ENCODE data around the gene RALGAPA1.
"Not testable (repeated sequence)": the region's sequence is repeated elsewhere in the genome, so short reads cannot be mapped to it uniquely, and the experiment has no call there.

RALGAPA1 gene

DNA sequence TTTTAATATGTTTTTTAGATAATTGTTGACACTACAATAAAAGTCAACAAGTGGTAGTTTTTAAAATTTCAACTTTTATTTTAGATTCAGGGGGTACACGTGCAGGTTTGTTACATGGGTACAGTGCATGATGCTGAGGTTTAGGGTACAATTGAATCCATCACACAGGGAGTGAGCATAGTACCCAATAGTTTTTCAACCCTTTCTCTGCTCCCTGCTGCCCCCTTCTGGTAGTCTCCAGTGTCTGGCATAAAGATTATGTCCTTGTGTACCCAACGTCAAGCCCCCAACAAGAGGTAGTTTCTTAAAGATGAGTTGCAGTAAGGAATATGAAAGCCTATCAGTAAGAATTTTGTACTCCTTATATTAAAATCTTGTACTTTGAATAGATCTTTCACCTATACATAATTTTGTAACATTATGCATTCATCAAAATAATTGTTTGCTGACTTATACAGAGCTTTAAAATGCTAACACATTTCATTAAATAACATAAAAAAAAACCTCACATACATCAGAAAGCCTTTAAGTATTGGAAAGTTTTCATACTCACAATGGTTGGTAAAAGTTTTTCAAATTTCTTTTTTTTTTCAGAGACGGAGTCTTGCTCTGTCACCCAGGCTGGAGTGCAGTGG, 5.4 kb upstream of the RALGAPA1 start:
- Histone ChIP-seq H3K36me3 (ENCODE audit: control insufficient read depth, insufficient read depth, low read length) (no peaks in the 10 kb centered on the region), H3K27ac (ENCODE audit: low read depth, low read length) (no peak overlapping the region), H3K9ac (ENCODE audit: low read length) (no peak overlapping the region), H3K4me3 (ENCODE audit: low read length) (no peak overlapping the region), H3K4me1 (ENCODE audit: control insufficient read depth, insufficient read depth, low read length) (no peaks in the 10 kb centered on the region), H3K27me3 (ENCODE audit: control insufficient read depth, insufficient read depth, low read length) (no peaks in the 10 kb centered on the region)

DNA sequence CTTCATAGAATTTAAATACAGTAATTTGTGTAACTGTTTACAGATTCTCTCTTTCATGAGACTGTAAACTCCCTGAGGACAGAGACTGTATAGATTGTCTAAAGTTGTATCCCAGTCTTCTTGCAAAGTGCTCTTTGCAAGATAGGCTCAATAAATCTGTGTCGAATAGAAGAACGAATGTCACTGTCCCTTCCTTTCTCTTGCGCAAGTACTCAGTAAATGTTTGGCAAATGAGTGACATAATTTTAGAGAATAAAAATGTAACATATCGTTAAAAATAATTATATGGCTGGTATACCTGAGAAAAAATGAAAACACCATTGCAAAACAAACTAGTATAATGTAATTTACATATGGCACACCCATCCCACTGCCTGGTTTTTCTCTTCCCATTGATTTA, 1.9 kb upstream of the RALGAPA1 start:
- Histone ChIP-seq H3K27ac (ENCODE audit: low read depth, low read length) (no peak overlapping the region), H3K4me3 (ENCODE audit: low read length) (no peak overlapping the region), H3K9ac (ENCODE audit: low read length) (no peak overlapping the region), H3K27me3 (ENCODE audit: control insufficient read depth, insufficient read depth, low read length) (no peaks in the 10 kb centered on the region), H3K36me3 (ENCODE audit: control insufficient read depth, insufficient read depth, low read length) (no peaks in the 10 kb centered on the region), H3K4me1 (ENCODE audit: control insufficient read depth, insufficient read depth, low read length) (peaks cover 10% of the 10 kb centered on the region)

DNA sequence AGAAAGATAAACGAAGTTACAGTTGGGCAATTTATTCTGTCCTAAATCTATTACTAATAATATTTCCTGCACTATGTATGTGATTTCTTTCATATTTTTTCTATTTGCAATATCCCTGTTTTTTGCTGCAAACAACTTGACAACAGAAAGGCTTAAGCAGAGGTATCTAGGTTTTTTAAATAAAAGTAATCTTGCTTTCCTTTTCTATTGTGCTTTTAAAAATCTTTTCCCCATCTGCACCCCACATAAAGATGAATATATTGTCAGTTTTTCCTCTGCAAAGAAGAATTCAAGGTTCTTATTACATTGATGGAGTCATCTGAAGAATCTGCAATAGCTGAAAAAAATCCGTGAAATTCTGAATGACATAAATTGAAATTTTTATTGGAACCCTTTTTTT, 502 bp upstream of the RALGAPA1 start:
- H3K9ac ChIP-seq (ENCODE audit: low read length) = no peak overlapping the region
- H3K27ac ChIP-seq (ENCODE audit: low read depth, low read length) = peak overlapping the region; percentile 86
- no peaks in the 10 kb centered on the region for H3K27me3 ChIP-seq (ENCODE audit: control insufficient read depth, insufficient read depth, low read length)
- H3K4me3 ChIP-seq (ENCODE audit: low read length) = no peak overlapping the region
- no peaks in the 10 kb centered on the region for H3K36me3 ChIP-seq (ENCODE audit: control insufficient read depth, insufficient read depth, low read length)
- H3K4me1 ChIP-seq (ENCODE audit: control insufficient read depth, insufficient read depth, low read length) = peaks cover 10% of the 10 kb centered on the region

DNA sequence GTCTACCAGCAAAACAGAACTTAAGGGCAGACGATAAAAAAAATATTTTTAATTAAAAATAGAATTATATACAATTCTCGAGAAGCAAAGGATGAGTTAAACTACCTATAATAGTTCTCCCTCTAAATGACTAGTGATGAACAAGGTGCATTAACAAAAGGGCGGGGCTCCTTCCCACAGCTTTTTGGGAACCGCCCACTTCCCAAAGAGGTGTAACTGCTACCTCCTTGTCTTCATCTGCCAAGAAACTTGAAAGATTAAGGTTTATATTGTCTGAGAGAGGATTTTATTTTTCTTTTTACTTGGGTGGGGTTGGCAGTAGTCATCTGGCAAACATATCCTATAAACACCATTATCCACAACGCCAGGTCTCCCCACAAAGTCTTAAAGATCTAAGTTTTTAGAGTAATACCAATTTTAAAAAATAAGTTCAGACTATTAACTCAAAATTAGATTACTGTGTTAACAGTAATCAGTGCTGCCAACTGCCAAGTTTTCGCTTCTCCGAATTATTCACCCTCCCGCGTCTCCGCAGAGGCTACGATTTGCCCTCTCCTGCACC, 938 bp downstream of the RALGAPA1 start:
- Histone ChIP-seq H3K36me3 (ENCODE audit: control insufficient read depth, insufficient read depth, low read length) (no peaks in the 10 kb centered on the region), H3K27ac (ENCODE audit: low read depth, low read length) (peak overlapping the region; percentile 86), H3K4me3 (ENCODE audit: low read length) (peak overlapping the region; percentile 93), H3K27me3 (ENCODE audit: control insufficient read depth, insufficient read depth, low read length) (no peaks in the 10 kb centered on the region), H3K4me1 (ENCODE audit: control insufficient read depth, insufficient read depth, low read length) (peaks cover 10% of the 10 kb centered on the region), H3K9ac (ENCODE audit: low read length) (peak overlapping the region; percentile 86)

DNA sequence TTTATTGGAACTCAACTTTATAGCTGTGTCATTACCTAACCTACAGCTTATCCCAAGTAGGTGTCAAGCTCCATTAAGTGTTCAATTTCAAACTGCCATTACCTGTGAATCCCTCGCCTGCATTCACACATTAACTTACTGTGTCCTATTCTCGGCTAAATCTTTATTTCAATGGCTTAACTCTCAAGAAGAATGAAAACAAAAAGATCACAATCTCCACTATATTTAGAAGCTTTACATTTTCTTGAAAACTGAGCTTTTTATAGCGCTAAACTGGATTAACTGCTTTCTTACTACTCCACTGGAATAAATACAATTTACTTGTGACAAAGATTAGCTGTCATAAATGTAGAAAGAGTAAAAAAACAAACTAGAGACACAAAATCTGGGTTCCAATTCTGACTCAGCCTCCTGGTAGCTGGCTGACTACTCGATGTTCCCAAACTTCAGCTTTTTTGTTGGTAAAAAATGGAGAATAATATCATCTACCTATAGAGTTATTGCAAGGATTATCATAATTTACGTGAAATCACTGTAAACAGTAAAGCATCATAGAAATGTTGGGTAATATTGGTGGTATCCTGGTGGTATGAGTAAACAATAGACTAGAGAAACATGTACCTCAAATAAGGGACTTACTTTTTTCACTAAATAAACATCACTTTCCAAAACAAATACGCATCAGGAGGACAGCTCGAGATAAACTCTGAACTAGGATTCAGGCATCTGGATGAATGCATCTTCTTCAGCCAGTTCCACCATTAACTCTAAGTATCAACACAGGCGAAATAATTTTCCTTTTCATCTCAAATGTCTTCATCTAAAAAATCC, 1.7 kb downstream of the RALGAPA1 start:
- Histone ChIP-seq H3K36me3 (ENCODE audit: control insufficient read depth, insufficient read depth, low read length) (no peaks in the 10 kb centered on the region), H3K27me3 (ENCODE audit: control insufficient read depth, insufficient read depth, low read length) (no peaks in the 10 kb centered on the region), H3K9ac (ENCODE audit: low read length) (no peak overlapping the region), H3K27ac (ENCODE audit: low read depth, low read length) (no peak overlapping the region), H3K4me1 (ENCODE audit: control insufficient read depth, insufficient read depth, low read length) (peaks cover 10% of the 10 kb centered on the region), H3K4me3 (ENCODE audit: low read length) (peak overlapping the region; percentile 41)

DNA sequence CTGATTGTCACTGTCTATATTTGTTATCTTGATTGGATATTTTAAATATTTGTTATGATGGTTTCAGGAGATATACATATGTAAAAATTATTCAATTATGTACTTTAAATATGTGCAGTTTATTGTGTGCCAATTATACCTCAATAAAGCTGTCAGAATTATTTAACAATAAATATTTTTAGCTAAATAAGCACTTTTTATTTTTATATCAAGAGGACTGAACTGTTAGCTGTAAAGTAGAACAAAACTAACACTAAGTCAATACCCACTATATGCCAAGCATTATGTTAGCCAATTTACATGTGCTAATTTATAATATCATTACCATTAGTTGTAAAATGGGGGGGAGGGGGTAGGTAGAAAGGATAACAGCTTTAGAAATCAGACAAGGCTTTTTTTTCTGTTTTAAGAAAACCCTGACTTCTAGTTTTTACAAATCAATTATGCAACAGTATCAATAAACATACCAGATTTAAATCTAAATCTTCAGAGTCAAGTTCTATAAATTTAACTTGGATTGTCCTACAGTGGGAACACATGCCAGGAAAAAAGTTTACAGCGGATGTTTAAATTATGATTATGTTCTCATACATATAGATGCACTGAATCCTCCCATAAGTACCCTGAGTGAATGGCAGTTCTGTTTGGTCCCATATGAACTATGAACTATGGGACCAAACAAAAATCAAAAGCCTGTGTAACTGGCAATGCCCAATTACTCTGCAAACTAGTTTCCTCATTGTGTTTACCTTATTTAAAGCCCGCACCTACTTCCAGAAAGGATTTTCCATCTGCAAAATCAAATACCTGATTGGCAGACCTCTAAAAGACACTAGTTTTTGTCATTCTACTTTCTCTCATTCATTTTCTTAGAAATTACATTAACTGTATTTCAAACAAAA, 2.8 kb downstream of the RALGAPA1 start:
- Histone ChIP-seq H3K36me3 (ENCODE audit: control insufficient read depth, insufficient read depth, low read length) (no peaks in the 10 kb centered on the region), H3K4me1 (ENCODE audit: control insufficient read depth, insufficient read depth, low read length) (peaks cover 10% of the 10 kb centered on the region), H3K4me3 (ENCODE audit: low read length) (no peak overlapping the region), H3K9ac (ENCODE audit: low read length) (no peak overlapping the region), H3K27ac (ENCODE audit: low read depth, low read length) (no peak overlapping the region), H3K27me3 (ENCODE audit: control insufficient read depth, insufficient read depth, low read length) (no peaks in the 10 kb centered on the region)

DNA sequence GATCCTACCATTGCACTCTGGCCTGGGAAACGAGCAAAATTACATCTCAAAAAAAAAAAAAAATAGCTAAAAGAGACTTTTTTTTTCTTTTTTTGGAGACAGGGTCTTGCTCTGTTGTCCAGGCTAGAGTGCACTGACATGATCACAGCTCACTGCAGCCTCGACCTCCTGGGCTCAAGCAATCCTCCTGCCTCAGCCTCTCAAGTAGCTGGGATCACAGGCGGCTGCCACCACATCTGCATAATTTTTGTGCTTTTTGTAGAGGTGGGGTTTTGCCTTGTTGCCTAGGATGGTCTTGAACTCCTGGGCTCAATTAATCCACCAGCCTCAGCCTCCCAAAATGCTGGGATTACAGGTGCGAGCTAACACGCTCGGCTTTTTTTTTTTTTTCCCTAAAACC, 11.3 kb downstream of the RALGAPA1 start:
- H3K9ac ChIP-seq (ENCODE audit: low read length) = no peak overlapping the region
- H3K27me3 ChIP-seq (ENCODE audit: control insufficient read depth, insufficient read depth, low read length) = no peaks in the 10 kb centered on the region
- no peak overlapping the region for H3K4me3 ChIP-seq (ENCODE audit: low read length)
- H3K4me1 ChIP-seq (ENCODE audit: control insufficient read depth, insufficient read depth, low read length) = no peaks in the 10 kb centered on the region
- H3K36me3 ChIP-seq (ENCODE audit: control insufficient read depth, insufficient read depth, low read length) = no peaks in the 10 kb centered on the region
- no peak overlapping the region for H3K27ac ChIP-seq (ENCODE audit: low read depth, low read length)

DNA sequence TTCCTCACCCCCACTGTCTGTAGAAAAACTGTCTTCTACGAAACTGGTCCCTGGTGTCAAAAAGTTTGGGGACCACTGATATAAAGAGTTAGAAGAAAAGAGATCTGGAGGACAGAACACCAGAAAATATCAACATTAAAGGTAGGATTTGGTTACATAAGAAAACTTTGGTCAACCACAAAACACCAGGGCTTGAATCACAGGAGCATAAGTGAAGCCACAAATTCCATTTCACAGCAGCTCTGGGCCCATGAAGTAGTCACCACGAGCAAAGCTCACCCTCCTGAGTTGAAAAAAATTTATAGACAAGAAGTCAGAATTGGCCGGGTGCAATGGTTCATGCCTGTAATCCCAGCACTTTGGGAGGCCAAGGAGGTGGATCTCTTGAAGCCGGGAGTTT, 19.4 kb downstream of the RALGAPA1 start:
- H3K4me1 ChIP-seq (ENCODE audit: control insufficient read depth, insufficient read depth, low read length) = no peaks in the 10 kb centered on the region
- H3K27me3 ChIP-seq (ENCODE audit: control insufficient read depth, insufficient read depth, low read length) = no peaks in the 10 kb centered on the region
- H3K27ac ChIP-seq (ENCODE audit: low read depth, low read length) = no peak overlapping the region
- no peaks in the 10 kb centered on the region for H3K36me3 ChIP-seq (ENCODE audit: control insufficient read depth, insufficient read depth, low read length)
- no peak overlapping the region for H3K4me3 ChIP-seq (ENCODE audit: low read length)
- H3K9ac ChIP-seq (ENCODE audit: low read length) = no peak overlapping the region

DNA sequence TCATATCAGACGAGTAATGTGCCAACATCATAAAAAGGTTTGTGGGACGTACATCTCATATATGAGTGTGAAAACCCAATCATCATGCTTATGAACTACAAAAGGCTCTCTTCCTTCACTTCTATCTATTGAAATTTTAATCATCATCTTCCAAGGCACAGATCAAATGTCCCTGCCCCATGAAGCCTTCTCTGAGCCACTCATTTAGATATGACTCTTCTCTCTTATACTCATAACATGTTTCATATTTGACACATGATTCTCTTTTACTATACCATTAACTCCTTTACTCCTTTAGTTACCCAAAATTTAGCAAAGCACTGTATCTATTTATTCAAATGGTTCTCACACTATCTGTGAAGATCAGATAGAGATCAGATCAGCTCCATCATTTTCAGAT, 22.2 kb downstream of the RALGAPA1 start:
- H3K27ac ChIP-seq (ENCODE audit: low read depth, low read length) = no peak overlapping the region

DNA sequence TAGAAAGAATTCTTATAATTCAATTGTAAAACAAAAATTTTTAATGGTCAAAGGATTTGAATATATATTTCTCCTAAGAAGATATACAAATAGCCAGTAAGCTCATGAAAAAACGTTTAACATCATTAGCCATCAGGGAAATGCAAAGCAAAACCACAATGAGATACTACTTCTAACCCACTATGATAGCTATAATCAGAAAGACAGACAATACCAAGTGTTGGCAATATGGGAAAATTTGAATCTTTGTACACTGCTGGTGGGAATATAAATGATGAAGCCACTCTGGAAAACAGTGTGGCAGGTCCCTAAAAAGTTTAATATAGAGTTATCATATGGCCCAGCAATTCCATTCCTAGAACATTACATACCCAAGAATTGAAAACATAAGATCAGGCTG, 25.4 kb downstream of the RALGAPA1 start:
- Histone ChIP-seq H3K27ac (ENCODE audit: low read depth, low read length) (no peak overlapping the region), H3K27me3 (ENCODE audit: control insufficient read depth, insufficient read depth, low read length) (no peaks in the 10 kb centered on the region), H3K4me1 (ENCODE audit: control insufficient read depth, insufficient read depth, low read length) (no peaks in the 10 kb centered on the region), H3K36me3 (ENCODE audit: control insufficient read depth, insufficient read depth, low read length) (no peaks in the 10 kb centered on the region), H3K9ac (ENCODE audit: low read length) (no peak overlapping the region), H3K4me3 (ENCODE audit: low read length) (no peak overlapping the region)

More for the DNA sequence above, 22.2 kb downstream of the RALGAPA1 start:
- Histone ChIP-seq H3K9ac (ENCODE audit: low read length) (no peak overlapping the region), H3K27me3 (ENCODE audit: control insufficient read depth, insufficient read depth, low read length) (no peaks in the 10 kb centered on the region), H3K36me3 (ENCODE audit: control insufficient read depth, insufficient read depth, low read length) (no peaks in the 10 kb centered on the region), H3K4me3 (ENCODE audit: low read length) (no peak overlapping the region), H3K4me1 (ENCODE audit: control insufficient read depth, insufficient read depth, low read length) (no peaks in the 10 kb centered on the region)

DNA sequence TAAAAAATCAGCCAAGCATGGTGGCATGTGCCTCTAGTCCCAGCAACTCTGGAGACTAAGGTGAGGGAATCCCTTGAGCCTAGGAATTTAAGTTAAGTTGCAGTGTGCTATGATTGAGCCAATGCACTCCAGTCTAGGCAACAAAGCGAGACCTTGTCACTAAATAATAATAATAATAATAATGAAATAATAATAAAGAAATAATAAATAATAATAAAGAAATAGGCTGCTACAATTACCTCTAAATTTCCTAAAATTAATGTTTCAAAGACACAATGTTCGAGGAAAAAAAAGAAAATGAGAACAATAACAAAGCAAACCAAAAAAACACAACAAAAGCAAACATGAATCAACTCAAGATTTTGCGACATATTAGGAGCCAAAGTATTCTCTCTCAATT, 29.7 kb downstream of the RALGAPA1 start:
- no peaks in the 10 kb centered on the region for H3K27me3 ChIP-seq (ENCODE audit: control insufficient read depth, insufficient read depth, low read length)
- H3K4me3 ChIP-seq (ENCODE audit: low read length) = no peak overlapping the region
- H3K36me3 ChIP-seq (ENCODE audit: control insufficient read depth, insufficient read depth, low read length) = no peaks in the 10 kb centered on the region
- no peaks in the 10 kb centered on the region for H3K4me1 ChIP-seq (ENCODE audit: control insufficient read depth, insufficient read depth, low read length)
- H3K27ac ChIP-seq (ENCODE audit: low read depth, low read length) = no peak overlapping the region
- H3K9ac ChIP-seq (ENCODE audit: low read length) = no peak overlapping the region

DNA sequence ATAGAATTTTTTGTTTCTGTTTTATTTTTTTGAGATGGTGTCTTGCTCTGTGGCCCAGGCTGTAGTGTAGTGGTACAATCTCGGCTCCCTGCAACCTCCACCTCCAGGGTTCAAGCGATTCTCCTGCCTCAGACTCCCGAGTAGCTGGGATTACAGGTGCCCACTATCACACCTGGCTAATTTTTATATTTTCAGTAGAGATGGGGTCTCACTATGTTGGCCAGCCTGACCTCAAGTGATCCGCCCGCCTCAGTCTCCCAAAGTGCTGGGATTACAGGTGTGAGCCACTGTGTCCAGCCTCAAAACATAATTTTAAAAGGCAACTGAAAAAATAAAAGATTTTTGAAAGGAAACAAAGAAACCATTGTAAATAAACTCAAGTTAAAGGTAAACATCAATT, 31.5 kb downstream of the RALGAPA1 start:
- H3K27me3 ChIP-seq (ENCODE audit: control insufficient read depth, insufficient read depth, low read length); H3K4me1 ChIP-seq (ENCODE audit: control insufficient read depth, insufficient read depth, low read length); H3K4me3 ChIP-seq (ENCODE audit: low read length); H3K36me3 ChIP-seq (ENCODE audit: control insufficient read depth, insufficient read depth, low read length); H3K9ac ChIP-seq (ENCODE audit: low read length); H3K27ac ChIP-seq (ENCODE audit: low read depth, low read length): not testable (repeated sequence)
